Activated CD8-positive, alpha-beta memory T cell treated with anti-CD3 and anti-CD28 coated beads, Interleukin-2, amount 50 U/mL, for 1 hour (primary cell): ENCODE measurements around the gene ARRDC2.
A peak's percentile ranks its signal among the peaks of the same experiment; 100 is the strongest.

Source experiments
- DNase-seq: peaks from one replicate; pipeline ENCODE4 v3.0.0-alpha.2; 2020; ENCODE audit errors: extremely low read depth

Gene ARRDC2

GRCh38 chr19:18058208-18059009 is 50.4 kb downstream of the ARRDC2 start:
- peak; percentile 47 for DNase-seq

- DNase-seq, result no peak
Measured at GRCh38 chr19:18059297-18059696, 51.3 kb downstream of the ARRDC2 start.

DNA sequence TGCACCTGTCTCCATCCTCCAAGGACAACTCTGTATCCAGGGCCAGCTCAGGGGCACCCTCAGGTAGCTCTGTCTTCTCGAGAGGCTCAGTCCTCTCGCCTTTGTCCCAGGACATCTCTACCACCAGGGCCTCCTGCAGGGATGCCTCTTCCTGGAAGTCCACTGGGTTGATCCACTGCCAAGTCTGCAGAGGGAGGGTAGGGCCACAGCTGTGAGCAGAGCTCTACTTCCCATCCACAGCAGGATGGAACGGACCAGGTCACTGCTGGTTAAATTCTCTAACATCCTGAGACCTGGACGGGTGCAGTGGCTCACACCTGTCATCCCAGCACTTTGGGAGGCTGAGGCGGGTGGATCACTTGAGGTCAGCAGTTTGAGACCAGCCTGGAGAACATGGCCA is 51.9 kb downstream of the ARRDC2 start:
- no peak for DNase-seq

- DNase-seq, result no peak
Measured at GRCh38 chr19:18060472-18060871, 52.5 kb downstream of the ARRDC2 start.

GRCh38 chr19:18062028-18062427 is 54.1 kb downstream of the ARRDC2 start:
- no peak for DNase-seq

GRCh38 chr19:18063463-18063862 is 55.5 kb downstream of the ARRDC2 start:
- no peak for DNase-seq
